CD4-positive, alpha-beta T cell treated with Interleukin-6 for 4 hours (primary cell): ENCODE data around the gene HBZ.
"Not testable (repeated sequence)": the region's sequence is repeated elsewhere in the genome, so short reads cannot be mapped to it uniquely, and the experiment has no call there.

Experiments used
- DNase-seq: peaks from one replicate; pipeline ENCODE4 v3.0.0-alpha.2; 2020; ENCODE audit warnings: mixed read lengths

HBZ gene

DNA sequence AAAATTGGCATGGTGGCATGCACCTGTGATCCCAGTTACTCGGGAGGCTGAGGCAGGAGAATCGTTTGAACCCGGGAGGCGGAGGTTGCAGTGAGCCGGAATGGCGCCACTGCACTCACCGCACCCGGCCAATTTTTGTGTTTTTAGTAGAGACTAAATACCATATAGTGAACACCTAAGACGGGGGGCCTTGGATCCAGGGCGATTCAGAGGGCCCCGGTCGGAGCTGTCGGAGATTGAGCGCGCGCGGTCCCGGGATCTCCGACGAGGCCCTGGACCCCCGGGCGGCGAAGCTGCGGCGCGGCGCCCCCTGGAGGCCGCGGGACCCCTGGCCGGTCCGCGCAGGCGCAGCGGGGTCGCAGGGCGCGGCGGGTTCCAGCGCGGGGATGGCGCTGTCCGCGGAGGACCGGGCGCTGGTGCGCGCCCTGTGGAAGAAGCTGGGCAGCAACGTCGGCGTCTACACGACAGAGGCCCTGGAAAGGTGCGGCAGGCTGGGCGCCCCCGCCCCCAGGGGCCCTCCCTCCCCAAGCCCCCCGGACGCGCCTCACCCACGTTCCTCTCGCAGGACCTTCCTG lies 27.7 kb downstream of the HBZ start, which contains the start of gene HBQ1:
TSS of gene HBQ1 (plus strand) at position 359 of the 575 bp plus-strand sequence. CDS start at position 387, 28 bp downstream.
- DNase-seq = peak; percentile 47

DNA sequence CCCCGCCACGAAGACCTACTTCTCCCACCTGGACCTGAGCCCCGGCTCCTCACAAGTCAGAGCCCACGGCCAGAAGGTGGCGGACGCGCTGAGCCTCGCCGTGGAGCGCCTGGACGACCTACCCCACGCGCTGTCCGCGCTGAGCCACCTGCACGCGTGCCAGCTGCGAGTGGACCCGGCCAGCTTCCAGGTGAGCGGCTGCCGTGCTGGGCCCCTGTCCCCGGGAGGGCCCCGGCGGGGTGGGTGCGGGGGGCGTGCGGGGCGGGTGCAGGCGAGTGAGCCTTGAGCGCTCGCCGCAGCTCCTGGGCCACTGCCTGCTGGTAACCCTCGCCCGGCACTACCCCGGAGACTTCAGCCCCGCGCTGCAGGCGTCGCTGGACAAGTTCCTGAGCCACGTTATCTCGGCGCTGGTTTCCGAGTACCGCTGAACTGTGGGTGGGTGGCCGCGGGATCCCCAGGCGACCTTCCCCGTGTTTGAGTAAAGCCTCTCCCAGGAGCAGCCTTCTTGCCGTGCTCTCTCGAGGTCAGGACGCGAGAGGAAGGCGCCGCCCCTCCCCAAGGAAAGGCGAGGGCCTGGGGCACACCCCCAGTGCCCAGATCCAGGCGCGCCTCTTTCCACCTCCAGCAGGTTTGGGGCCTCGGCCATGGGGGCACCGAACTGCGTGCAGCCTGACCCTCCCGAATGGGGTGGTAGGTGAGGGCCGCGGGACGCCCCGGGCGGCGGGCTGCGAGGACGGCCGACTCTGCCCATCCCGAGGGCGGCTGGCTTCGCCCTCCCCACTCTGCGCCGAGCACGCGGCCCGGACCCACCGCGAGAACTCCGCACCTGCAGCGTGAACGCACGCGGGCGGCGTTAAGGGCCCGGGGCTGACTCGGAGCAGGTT lies 28.5 kb downstream of the HBZ start:
- DNase-seq = peak; percentile 86

DNA sequence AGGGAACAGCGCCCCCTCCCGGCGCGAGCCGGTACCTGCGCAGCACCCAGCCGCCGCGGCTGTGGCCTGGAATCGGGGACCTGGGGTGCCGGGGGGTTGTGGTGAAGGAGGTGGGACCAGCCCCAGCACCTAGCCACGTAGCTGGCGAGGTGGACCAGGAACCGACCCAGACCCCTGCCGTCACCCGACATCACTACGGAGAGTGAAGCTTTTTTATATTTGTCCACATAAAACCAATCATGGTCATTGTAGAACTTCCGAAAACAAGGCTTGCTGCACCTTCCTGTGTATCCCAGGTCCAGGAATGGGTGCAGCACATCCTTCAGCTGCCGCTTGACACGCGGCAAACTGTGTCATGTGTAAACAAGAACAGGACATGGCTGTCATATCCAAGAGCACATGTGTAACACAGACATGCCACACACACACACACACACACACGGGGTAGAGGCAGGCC lies 29.1 kb downstream of the HBZ start:
- no peak for DNase-seq

DNA sequence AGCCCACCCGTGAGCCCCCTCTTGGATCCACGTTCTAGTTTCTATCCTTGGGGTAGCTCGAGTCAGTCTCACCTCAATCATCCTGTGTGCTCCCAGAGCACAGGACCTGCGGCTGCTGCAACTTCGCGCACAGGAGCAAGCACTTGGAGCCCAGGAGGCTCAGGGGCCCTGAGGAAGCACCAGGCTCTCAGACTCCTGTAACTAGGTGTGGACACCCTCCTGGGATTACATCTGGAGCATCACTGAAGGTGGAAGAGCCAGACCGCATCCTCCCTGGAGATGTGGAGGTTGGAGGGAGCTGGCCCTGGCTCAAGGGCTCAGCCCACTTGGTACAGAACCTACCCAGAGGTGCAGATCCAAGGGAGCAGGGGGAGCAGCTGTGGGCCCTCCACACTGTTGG lies 30.6 kb downstream of the HBZ start:
- no peak for DNase-seq

DNA sequence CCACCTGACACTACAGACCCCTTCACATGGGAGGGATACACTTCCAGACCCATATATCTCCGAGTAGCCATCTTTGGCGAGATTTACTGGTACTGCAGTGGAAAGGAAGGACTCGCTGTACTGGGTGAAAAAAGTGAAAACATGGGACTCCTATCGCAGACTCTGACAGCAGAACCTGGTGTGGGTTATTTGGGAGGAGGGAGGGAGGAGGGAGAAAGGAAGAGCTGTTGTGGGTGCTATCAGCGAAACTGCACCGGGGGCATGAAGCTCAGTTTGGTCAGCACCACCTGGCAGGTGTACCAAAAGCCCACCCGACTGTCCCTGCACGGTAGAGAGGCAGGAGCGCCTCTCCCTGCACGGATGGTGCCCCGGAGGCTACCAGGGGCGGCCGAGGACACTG lies 32.8 kb downstream of the HBZ start:
- no peak for DNase-seq

DNA sequence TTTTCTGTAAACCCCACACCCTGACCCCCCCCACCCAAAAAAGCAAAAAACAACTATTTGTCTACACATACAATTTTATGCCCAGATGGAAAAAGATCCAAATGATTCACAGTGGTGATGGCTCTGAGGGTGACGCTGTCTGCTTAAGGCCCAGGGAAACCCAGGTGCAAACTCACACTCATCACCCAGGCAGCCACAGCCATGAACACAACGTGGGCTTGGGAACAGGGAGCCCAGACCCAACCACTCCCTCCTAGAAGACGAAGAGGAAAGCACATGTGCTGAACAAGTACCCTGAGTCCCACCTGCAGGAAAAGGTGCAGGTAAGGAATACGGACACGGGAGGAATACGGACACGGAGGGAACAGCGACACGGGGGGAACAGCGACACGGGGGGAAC lies 33.2 kb downstream of the HBZ start:
- DNase-seq = no peak

DNA sequence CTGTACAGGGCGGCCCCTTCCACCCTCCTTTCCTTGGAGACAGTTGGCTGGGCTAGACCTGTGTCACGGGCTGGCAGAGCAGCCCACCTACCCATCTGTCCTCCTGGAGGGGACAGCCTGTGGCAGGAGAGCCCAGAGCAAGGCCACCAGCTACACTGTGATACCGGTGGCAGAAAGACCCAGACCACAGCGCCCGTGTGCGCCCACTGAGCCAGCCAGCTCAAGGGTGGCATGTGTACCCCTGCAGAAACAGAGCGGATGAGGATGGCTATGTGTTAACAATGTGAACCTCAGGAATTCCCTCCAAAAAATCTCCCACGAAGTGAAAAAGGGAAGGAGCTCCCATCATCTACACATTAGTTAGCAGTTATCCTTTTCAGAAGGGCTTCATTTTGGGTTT lies 34.9 kb downstream of the HBZ start:
- no peak for DNase-seq

DNA sequence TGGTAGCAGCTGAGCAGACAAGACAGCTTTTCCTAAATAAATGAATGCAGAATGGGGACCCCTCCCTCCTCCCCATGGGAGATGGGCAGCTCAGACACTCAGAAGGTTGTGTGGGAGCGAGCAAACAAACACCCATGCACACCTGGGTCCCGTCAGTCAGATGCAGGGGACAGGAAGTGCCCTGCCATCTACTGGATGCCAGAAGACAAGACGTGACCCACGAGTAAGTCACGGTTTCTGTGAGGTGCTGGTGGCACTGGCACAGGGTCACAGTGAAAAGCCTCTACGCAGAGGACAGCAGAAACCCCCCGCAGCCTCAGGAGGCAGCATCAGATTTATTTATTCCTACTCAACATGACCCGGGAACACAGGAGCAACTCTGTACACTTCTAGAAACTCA lies 36.2 kb downstream of the HBZ start:
- peak; percentile 36 for DNase-seq

DNA sequence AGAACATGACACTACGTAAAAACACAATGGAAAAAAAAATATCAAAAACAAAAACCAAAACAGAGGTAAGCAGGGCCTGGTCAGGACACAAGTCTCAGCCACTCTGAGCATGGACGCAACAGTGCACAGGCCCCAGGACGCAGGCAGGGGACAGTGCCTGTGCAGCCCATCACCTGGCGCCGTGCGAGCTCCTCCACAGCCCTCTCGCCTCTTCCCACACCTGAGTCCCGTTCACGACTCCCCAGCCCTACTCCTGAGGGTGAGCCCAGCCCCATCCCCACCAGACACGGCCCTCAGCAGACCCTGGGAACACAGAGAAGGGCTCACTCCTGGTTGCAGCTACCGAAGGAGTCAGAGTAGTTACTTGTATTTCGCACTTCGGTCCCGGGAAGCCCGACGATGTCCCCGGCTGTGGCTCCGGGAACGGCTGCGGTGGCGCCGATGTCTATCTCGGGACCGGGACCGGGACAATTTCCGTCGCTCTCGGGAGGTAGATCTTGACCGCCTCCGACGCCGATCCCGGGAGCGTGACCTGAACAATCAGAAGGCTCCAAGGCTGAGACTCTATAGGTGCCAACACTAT lies 37.3 kb downstream of the HBZ start:
- DNase-seq = no peak

DNA sequence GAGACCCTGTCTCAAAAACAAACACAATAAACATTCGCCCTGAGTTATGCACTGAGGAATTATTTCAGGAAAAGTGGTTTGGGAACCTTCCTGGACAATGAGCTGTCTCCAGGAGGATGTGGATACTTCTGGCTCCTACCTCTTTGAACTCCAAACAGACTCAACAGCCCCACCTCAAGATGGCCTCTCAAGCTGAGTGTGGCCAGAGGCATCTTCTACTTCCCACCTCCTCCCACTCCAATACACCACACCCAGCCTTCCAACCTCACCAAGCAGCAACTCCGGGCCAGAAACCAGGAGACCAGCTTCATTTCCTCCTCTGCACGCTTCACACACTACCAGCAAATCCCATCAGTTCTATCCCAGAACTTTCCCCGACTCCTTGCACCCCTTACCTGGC lies 39.4 kb downstream of the HBZ start:
- DNase-seq = no peak

DNA sequence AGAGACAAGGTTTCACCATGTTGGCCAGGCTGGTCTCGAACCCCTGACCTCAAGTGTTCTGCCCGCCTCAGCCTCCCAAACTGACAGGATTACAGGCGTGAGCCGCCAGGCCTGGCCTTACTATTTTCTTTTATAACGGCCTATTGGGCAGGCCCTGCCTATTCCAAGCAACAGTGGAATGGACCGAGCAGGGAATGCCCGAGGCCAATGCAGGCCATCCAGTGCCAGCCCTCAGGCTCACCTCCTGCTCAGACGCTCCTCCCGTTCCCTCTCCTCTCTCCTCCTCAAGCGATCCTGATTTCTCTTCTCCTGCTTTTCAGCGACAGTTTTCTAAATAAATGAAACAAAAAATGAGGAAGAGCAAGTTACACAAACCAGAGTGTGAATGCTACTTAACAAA lies 40.2 kb downstream of the HBZ start:
- no peak for DNase-seq

DNA sequence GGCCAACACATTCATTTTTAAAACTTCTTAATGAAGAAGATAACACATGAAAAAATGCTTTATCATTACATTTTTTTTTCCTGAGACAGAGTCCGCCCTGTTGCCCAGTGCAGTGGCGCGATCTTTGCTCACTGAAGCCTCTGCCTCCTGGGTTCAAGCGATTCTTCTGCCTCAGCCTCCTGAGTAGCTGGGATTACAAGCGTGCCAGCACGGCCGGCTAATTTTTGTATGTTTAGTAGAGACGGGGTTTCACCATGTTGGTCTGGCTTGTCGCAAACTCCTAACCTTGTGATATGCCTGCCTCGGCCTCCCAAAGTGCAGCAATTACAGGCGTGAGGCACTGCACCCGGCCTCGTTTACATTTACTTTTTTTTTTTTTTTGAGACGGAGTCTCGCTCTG lies 41.0 kb downstream of the HBZ start:
- DNase-seq = no peak

DNA sequence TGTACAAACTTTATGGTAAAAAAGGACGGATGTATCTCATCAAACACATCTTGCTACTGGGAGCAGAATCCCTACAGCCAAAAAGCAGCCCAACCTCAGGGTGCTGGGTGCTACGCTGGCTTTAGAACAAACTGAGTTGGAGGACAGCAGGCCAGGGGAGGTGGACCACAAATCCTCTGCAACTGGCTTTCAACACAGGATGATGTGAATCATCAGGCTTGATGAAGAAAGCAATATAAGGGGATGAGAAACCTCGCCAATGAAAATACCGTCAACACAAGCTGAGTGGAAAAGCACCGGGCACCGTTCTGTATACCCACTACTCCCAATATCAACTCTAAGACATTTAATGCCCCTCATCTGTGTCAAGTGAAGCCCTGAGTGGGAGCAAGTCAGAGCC lies 42.1 kb downstream of the HBZ start:
- no peak for DNase-seq

DNA sequence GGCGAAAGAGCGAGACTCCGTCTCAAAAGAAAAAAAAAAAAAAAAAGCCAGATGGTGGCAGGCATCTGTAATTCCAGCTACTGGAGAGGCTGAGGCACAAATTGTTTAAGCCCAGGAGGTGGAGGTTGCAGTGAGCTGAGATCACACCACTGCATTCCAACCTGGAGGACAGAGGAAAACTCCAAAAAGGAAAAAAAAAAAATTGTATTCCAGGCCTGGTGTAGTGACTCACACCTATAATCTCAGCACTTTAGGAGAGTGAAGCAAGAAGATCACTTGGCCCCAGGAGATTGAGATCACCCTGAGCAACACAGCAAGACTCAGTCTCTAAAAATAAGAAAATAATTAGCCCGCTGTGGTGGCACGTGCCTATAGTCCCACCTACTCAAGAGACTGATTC lies 47.9 kb downstream of the HBZ start:
- no peak for DNase-seq

DNA sequence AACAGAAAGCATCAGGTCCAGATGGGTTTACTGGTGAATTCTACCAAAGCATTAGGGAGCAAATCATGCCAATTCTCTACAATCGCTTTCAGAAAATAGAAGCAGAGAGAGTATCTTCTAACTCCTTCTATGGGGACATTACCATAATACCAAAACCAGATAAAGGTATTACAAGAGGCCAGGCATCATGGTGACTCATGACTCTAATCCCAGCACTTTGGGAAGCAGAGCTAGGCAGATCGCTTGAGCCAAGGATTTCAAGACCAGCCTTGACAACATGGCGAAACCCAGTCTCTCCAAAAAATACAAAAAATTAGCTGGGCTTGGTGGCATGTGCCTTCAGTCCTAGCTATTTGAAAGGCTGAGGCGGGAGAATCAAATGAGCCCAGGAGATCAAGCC lies 50.8 kb downstream of the HBZ start:
- no peak for DNase-seq

DNA sequence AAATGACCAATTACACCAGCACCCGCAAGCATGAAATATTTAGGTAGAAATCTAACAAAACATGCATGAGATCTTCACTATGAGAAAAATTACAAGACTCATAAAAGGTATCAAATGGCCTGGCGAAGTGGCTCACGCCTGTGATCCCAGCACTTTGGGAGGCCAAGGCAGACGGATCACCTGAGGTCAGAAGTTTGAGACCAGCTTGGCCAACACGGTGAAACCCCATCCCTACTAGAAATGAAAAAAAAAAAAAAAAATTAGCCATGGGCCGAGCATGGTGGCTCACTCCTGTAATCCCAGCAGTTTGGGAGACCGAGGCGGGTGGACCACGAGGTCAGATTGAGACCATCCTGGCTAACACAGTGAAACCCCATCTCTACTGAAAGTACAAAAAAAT lies 51.6 kb downstream of the HBZ start:
- DNase-seq = not testable (repeated sequence)
